Small intestine (tissue), 7 donors: ENCODE results near the gene FBXW8. TPM values are rescaled to one million over a fixed set of nuclear protein-coding genes. Genes with fewer than 3 reads are reported as not detected.

Source experiments
- DNase-seq, 2 donors: peaks; one replicate each; pipeline versions ENCODE4 v3.0.0 to v3.0.0-alpha.2; 2013
- FAIRE-seq: peaks from 2 replicates; lab custom pipeline; 2012; peaks lifted over from hg19 to GRCh38; lab: Jason Lieb, UNC
- H3K27ac ChIP-seq, 3 donors: one replicate each; pipeline ENCODE4 v1.5.1; 2013; ENCODE audit warnings: low read length in 2 of 3, mild to moderate bottlenecking in 2 of 3, control low read depth in 1 of 3, inconsistent platforms in 1 of 3, low read depth in 1 of 3, moderate library complexity in 1 of 3
- H3K27me3 ChIP-seq, 3 donors: one replicate each; pipeline ENCODE4 v1.6.1; 2013; ENCODE audit warnings: low read length in 3 of 3, inconsistent platforms in 1 of 3; ENCODE audit not compliant: control insufficient read depth in 3 of 3, insufficient read depth in 3 of 3
- H3K36me3 ChIP-seq, 3 donors: one replicate each; pipeline ENCODE4 v1.6.1; 2013; ENCODE audit warnings: low read length in 3 of 3, inconsistent platforms in 1 of 3, low read depth in 1 of 3, mild to moderate bottlenecking in 1 of 3, moderate library complexity in 1 of 3; ENCODE audit not compliant: control insufficient read depth in 3 of 3, insufficient read depth in 2 of 3
- H3K4me1 ChIP-seq, 3 donors: one replicate each; pipeline ENCODE4 v1.6.1; 2013; ENCODE audit warnings: low read length in 2 of 3, inconsistent platforms in 1 of 3, low read depth in 1 of 3, mild to moderate bottlenecking in 1 of 3, moderate library complexity in 1 of 3; ENCODE audit not compliant: control insufficient read depth in 3 of 3, insufficient read depth in 2 of 3
- H3K4me3 ChIP-seq, 3 donors: one replicate each; pipeline ENCODE4 v1.5.1; 2013; ENCODE audit warnings: low read length in 3 of 3, control low read depth in 1 of 3, inconsistent platforms in 1 of 3, low read depth in 1 of 3, mild to moderate bottlenecking in 1 of 3, moderate library complexity in 1 of 3
- H3K9me3 ChIP-seq, 2 donors: one replicate each; pipeline ENCODE4 v1.6.1; 2013; ENCODE audit warnings: low read depth in 1 of 2, low read length in 1 of 2; ENCODE audit not compliant: control insufficient read depth in 2 of 2, insufficient read depth in 1 of 2
- WGBS, 3 donors: extraction: QIAGEN DNeasy Blood & Tissue Kit; methylation state at CpG; one replicate each; pipeline ENCODE4 v1.1.7; 2013; 5-methylcytosine and 5-hydroxymethylcytosine counted together
- polyA plus RNA-seq, 4 donors: library from polyadenylated mRNA; stranded (reverse) in 3 of 4; unstranded in 1 of 4; fragments of 200-250 nt in 3 of 4; fragments of 120-200 nt in 1 of 4; gene quantifications; one replicate each; pipeline versions ENCODE4 v1.2.1 to v1.2.3, GENCODE V29; 2013
- donor health status: healthy with polysubstance abuse.
- donor health status: control.
- donor health status: control.
- donor health status: Bipolar disorder and iron deficiency.
- donor health status: healthy.

The FBXW8 gene
- polyA plus RNA-seq, 4 donors = 1.1 to 13.1 (median 3.5) TPM

DNA sequence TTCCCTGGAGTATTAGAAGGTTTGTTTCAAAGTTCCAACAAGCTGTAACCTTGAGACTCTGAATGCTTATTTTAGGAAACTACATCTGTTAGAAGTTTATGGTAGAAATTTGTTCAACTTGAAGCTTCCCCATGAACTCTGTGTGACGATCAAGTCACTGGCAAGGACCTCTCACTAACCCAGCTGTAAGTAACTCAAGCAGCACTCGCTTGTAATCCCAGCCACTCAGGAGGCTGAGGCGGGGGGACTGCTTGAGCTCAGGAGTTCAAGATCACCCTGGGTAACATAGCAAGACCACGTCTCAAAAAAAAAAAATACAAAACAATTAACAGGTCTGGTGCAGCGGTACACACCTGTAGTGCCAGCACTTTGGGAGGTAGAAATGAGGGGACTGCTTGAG, 162.9 kb downstream of the FBXW8 start:
- FAIRE-seq (no peak), DNase-seq (no peak)
- H3K4me3 ChIP-seq = no peak overlapping the region
- H3K27ac ChIP-seq = no peak overlapping the region
- no peaks in the 10 kb centered on the region for H3K9me3 ChIP-seq
- WGBS, 3 donors = 66 to 84% (median 80%) methylated on average over 5 of the region's 5 CpGs
- no peaks in the 10 kb centered on the region for H3K36me3 ChIP-seq
- no peaks in the 10 kb centered on the region for H3K4me1 ChIP-seq
- H3K27me3 ChIP-seq = no peaks in the 10 kb centered on the region

DNA sequence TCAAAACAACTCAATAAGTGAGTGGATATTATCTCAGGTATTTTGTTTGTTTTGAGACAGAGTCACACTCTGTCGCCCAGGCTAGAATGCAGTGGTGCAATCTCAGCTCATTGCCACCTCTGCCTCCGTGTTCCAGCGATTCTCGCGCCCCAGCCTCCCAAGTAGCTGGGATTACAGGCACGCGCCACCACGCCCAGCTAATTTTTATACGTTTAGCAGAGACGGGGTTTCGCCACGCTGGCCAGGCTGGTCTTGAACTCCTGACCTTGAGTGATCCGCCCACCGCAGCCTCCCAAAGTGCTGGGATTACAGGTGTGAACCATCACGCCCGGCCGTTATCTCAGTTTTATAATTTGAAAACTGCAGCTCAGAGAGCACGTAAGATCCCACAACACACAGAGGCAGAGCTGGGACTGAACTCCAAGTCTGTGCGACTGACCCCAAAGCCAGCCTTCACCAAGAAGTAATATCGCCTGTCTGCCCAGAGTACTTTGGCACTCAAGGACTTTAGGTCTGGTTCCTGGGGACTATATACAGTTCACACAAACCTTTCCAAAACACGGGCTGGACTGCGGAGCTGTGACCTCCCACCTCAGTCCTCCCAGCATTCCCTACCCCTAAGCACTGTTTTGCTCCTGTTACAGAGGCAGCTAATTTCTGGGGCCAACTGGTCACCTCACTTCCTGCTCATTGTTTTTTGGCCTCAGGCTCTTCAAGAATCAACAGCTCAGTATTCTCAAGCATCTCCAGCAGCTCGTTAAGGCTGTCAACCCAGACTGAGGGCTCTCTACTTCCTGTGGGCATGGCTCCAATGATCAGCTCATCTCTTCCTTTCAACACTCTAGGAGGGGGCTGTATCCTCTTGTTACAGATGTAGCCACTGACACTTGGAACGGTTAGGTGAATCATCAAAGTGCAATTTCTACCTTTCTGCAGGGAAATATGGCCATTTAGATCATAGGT, 165.9 kb downstream of the FBXW8 start:
- FAIRE-seq = no peak
- DNase-seq = no peak
- 77 to 81% (median 77%) methylated on average over 24 of the region's 24 CpGs for WGBS, 3 donors
- Histone ChIP-seq H3K36me3 (no peaks in the 10 kb centered on the region), H3K9me3 (no peaks in the 10 kb centered on the region), H3K4me3 (no peak overlapping the region), H3K27ac (no peak overlapping the region), H3K4me1 (no peaks in the 10 kb centered on the region), H3K27me3 (no peaks in the 10 kb centered on the region)

DNA sequence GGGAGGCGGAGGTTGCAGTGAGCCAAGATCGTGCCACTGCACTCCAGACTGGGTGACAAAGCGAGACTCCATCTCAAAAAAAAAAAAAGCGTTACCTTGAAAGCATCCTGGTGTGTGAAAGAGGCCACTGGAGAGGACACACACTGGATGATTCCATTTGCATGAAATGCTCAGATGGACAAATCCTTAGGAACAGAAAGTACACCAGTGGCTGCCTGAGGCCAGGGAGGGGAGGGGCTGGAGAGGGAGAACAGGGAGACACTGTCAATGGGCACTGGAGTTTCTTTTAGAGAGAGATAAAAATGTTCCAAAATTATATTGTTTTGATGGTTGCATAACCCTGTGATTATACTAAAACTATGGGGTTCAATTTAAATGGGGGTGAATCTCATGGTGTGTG, 168.7 kb downstream of the FBXW8 start:
- DNase-seq (no peak), FAIRE-seq (no peak)
- no peaks in the 10 kb centered on the region for H3K4me1 ChIP-seq
- H3K9me3 ChIP-seq = no peaks in the 10 kb centered on the region
- H3K27me3 ChIP-seq = no peaks in the 10 kb centered on the region
- no peak overlapping the region for H3K27ac ChIP-seq
- WGBS, 3 donors = 90 to 97% (median 96%) methylated on average over 4 of the region's 4 CpGs
- no peak overlapping the region for H3K4me3 ChIP-seq
- H3K36me3 ChIP-seq = no peaks in the 10 kb centered on the region

DNA sequence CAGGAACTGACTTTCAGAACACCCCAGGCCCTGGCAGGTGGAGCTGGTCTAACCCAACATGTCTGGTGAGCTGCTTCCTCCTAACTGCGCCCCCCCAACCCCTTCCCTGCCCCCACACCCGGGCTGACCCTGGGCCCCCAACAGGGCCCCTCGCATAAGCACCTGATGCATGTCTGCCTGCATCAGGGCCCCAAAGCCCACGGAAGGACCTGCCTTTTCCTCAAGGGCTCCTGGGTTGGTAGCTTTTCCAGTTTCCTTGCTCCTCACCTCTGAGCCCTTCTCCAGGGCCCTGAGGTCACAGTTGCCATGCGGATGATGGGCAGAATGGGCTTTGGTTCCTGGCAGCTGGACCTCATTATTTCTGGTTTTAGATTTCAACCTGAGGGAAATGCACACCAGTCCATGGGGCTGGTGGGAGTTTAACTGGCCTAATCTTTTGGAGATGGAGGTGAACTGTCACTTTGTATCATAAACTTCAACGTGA, 170.0 kb downstream of the FBXW8 start:
- 44 to 51% (median 49%) methylated on average over 6 of the region's 6 CpGs for WGBS, 3 donors
- no peaks in the 10 kb centered on the region for H3K36me3 ChIP-seq
- no peaks in the 10 kb centered on the region for H3K4me1 ChIP-seq
- no peaks in the 10 kb centered on the region for H3K27me3 ChIP-seq
- no peaks in the 10 kb centered on the region for H3K9me3 ChIP-seq
- FAIRE-seq = no peak
- no peak overlapping the region for H3K27ac ChIP-seq
- H3K4me3 ChIP-seq = no peak overlapping the region
- DNase-seq = no peak

Other genes starting within 250 kb of the FBXW8 start
- gene SPRING1, start 172.9 kb upstream of the FBXW8 start, polyA plus RNA-seq = 10 to 100 TPM; 10.3 to 44.8 (median 16.4) TPM
- 1 to 10 TPM in 2 of 4 donors, under 1 TPM in 2; 0.45 to 2.4 (median 1.0) TPM for gene RNFT2, start 172.6 kb upstream of the FBXW8 start, polyA plus RNA-seq
- gene HRK, start 29.5 kb upstream of the FBXW8 start, polyA plus RNA-seq = under 1 TPM in 2 of 4 donors, not detected in 2; 0.06 TPM
- 1 to 10 TPM in 3 of 4 donors, not detected in 1; 2.1 to 6.4 (median 4.9) TPM for gene TESC, start 188.5 kb downstream of the FBXW8 start, polyA plus RNA-seq